CD4-positive, alpha-beta memory T cell (primary cell): ENCODE results near the gene ICOS. TPM values are rescaled to one million over a fixed set of nuclear protein-coding genes. Genes with fewer than 3 reads are reported as not detected.

Experiments used
- CTCF ChIA-PET: fragments of 350-600 bp; sonication (Branson Sonifier 250); formaldehyde crosslinking; loops from one replicate; lab custom pipeline; 2021; ENCODE audit warnings: inconsistent platforms; ENCODE audit not compliant: partially characterized antibody; lab: Charles Lee
- POLR2A ChIA-PET: fragments of 350-600 bp; sonication (Branson Sonifier 250); formaldehyde crosslinking; loops from one replicate; lab custom pipeline; 2021; ENCODE audit not compliant: partially characterized antibody; lab: Charles Lee
- DNase-seq, 5 donors: peaks; one replicate each; pipeline versions ENCODE4 v3.0.0 to v3.0.0-alpha.2; 2020 to 2022; ENCODE audit warnings: mixed read lengths in 1 of 5
- H3K27ac ChIP-seq: one replicate; pipeline ENCODE4 v1.7.0; 2013; ENCODE audit warnings: low read depth, low read length
- H3K27me3 ChIP-seq: 2 replicates; pipeline ENCODE4 v1.7.0; 2013; ENCODE audit warnings: mild to moderate bottlenecking, low read length, moderate library complexity; ENCODE audit not compliant: insufficient read depth
- H3K36me3 ChIP-seq: 2 replicates; pipeline ENCODE4 v1.7.0; 2013; ENCODE audit warnings: mild to moderate bottlenecking, low read length, moderate library complexity; ENCODE audit not compliant: insufficient read depth
- H3K4me1 ChIP-seq: 2 replicates; pipeline ENCODE4 v1.7.0; 2013; ENCODE audit warnings: mild to moderate bottlenecking, low read length, moderate library complexity; ENCODE audit not compliant: insufficient read depth
- H3K4me3 ChIP-seq, 2 donors: one replicate each; pipeline ENCODE4 v1.7.0; 2013; ENCODE audit warnings: low read length in 2 of 2, mild to moderate bottlenecking in 1 of 2
- H3K9me3 ChIP-seq, 2 donors: one replicate each; pipeline ENCODE4 v1.7.0; 2013; ENCODE audit warnings: low read length in 2 of 2, control low read depth in 1 of 2; ENCODE audit not compliant: control insufficient read depth in 1 of 2
- H3K27ac Mint-ChIP-seq, 7 donors: one replicate each; pipeline ENCODE4 v1.8.0; 2020 to 2021; ENCODE audit warnings: mixed read lengths in 7 of 7, mild to moderate bottlenecking in 6 of 7, inconsistent platforms in 3 of 7, moderate library complexity in 3 of 7
- H3K27me3 Mint-ChIP-seq, 2 donors: one replicate each; pipeline ENCODE4 v1.8.0; 2020 to 2021; ENCODE audit warnings: mixed read lengths in 2 of 2
- H3K36me3 Mint-ChIP-seq, 2 donors: one replicate each; pipeline ENCODE4 v1.8.0; 2020 to 2021; ENCODE audit warnings: mixed read lengths in 2 of 2, inconsistent platforms in 1 of 2, mild to moderate bottlenecking in 1 of 2
- H3K4me1 Mint-ChIP-seq, 4 donors: one replicate each; pipeline ENCODE4 v1.8.0; 2020 to 2021; ENCODE audit warnings: mixed read lengths in 4 of 4, mild to moderate bottlenecking in 1 of 4
- H3K4me3 Mint-ChIP-seq, 8 donors: one replicate each; pipeline ENCODE4 v1.8.0; 2020 to 2021; ENCODE audit warnings: mixed read lengths in 8 of 8, mild to moderate bottlenecking in 7 of 8, moderate library complexity in 6 of 8, inconsistent platforms in 3 of 8
- H3K9me3 Mint-ChIP-seq, 8 donors: one replicate each; pipeline ENCODE4 v1.8.0; 2020 to 2021; ENCODE audit warnings: mixed read lengths in 8 of 8, mild to moderate bottlenecking in 5 of 8, inconsistent platforms in 3 of 8, moderate library complexity in 1 of 8
- intact Hi-C: fragments of 100-400 bp; cut with micrococcal nuclease; formaldehyde crosslinking; loops from one replicate; pipeline ENCODE4 v1.15.1; 2023
- polyA plus RNA-seq, 2 donors: library from polyadenylated mRNA; unstranded; fragments of 300-500 nt; fragmentation: Illumina TruSeq; gene quantifications; one replicate each; pipeline ENCODE4 v1.2.3, GENCODE V29; 2021
- total RNA-seq, 2 experiments: library from RNA; stranded (reverse); gene quantifications; one replicate each; pipeline ENCODE4 v1.2.3, GENCODE V29; 2021

Gene ICOS
- total and polyA plus RNA-seq, 4 experiments from 2014 or later, result 28.1 to 53.2 (median 41.0) TPM

DNA sequence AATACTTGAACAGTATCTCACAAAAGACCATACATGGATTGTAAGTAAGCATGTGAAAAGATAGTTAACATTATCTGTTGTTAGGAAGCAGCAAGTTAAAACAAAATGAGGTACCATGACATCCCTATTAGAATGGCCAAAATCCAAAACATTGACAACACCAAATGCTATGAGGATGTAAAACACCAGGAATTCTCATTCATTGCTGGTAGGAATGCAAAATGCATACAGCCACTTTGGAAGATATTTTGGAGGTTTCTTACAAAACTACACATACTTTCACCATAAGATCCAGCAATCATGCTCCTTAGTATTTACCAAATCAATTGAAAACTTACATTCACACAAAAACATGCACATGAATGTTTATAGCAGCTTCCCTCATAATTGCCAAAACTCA lies 30.9 kb upstream of the ICOS start:
- no peaks in the 10 kb centered on the region for H3K36me3 ChIP-seq
- CTCF ChIA-PET, result interaction anchor here (1.2 to 1.3 kb wide), 3 partner anchors 36 to 90 kb away, joined by 3 to 7 read pairs (median 4); no protein-coding TSS in a partner anchor
- peaks cover 18% of the 10 kb centered on the region for H3K4me1 ChIP-seq
- H3K4me1 Mint-ChIP-seq, result peaks cover 6 to 21% (median 12%) of the 10 kb centered on the region in 4 donors
- H3K4me3 Mint-ChIP-seq, result no peak overlapping the region
- no peak overlapping the region for H3K27ac Mint-ChIP-seq
- H3K27ac ChIP-seq, result no peak overlapping the region
- peaks cover 0 to 6% of the 10 kb centered on the region in 2 donors for H3K9me3 ChIP-seq
- POLR2A ChIA-PET, result interaction anchor here (0.9 kb wide), 1 partner anchor 26 kb away, joined by 3 read pairs; no protein-coding TSS in a partner anchor
- H3K9me3 Mint-ChIP-seq, result peaks cover 0 to 24% (median 18%) of the 10 kb centered on the region in 8 donors
- no peak for DNase-seq
- no peaks in the 10 kb centered on the region for H3K27me3 Mint-ChIP-seq
- peaks cover 7 to 12% of the 10 kb centered on the region in 2 donors for H3K36me3 Mint-ChIP-seq
- intact Hi-C loops, result loop anchor here (5.0 to 10.0 kb wide), 2 partner anchors 678 to 1071 kb away; no protein-coding TSS in a partner anchor
- H3K4me3 ChIP-seq, result no peak overlapping the region
- H3K27me3 ChIP-seq, result no peaks in the 10 kb centered on the region

- Histone ChIP-seq H3K4me3 (no peak overlapping the region), H3K27me3 (no peaks in the 10 kb centered on the region), H3K9me3 (no peaks in the 10 kb centered on the region), H3K36me3 (no peaks in the 10 kb centered on the region), H3K27ac (no peak overlapping the region), H3K4me1 (peaks cover 18% of the 10 kb centered on the region)
- H3K4me3 Mint-ChIP-seq, result no peak overlapping the region
- no peaks in the 10 kb centered on the region for H3K27me3 Mint-ChIP-seq
- H3K27ac Mint-ChIP-seq, result no peak overlapping the region
- ChIA-PET POLR2A (interaction anchor here (1.6 kb wide), 1 partner anchor 34 kb away, joined by 8 read pairs; no protein-coding TSS in a partner anchor), CTCF (interaction anchor here (2.3 to 4.4 kb wide), 5 partner anchors 10 to 424 kb away, joined by 8 to 72 read pairs (median 19); no protein-coding TSS in a partner anchor)
- peaks cover 6 to 18% (median 12%) of the 10 kb centered on the region in 4 donors for H3K4me1 Mint-ChIP-seq
- no peaks in the 10 kb centered on the region for H3K36me3 Mint-ChIP-seq
- H3K9me3 Mint-ChIP-seq, result peaks cover 0 to 5% (median under 1%) of the 10 kb centered on the region in 8 donors
- intact Hi-C loops, result loop anchor here (5.0 to 10.0 kb wide), 2 partner anchors 681 to 1073 kb away; no protein-coding TSS in a partner anchor
- DNase-seq, result no peak
Measured at GRCh38 chr2:203908066-203908796, 28.3 kb upstream of the ICOS start.

- ChIA-PET POLR2A (interaction anchor here (0.9 to 1.9 kb wide), 13 partner anchors 25 to 425 kb away, joined by 3 to 12 read pairs (median 6); partner anchors contain the start of gene CTLA4), CTCF (interaction anchor here (0.8 to 4.4 kb wide), 19 partner anchors 8 to 624 kb away, joined by 3 to 72 read pairs (median 6); partner anchors contain the start of gene CTLA4)
- Mint-ChIP-seq H3K27me3 (no peaks in the 10 kb centered on the region), H3K4me3 (peak overlapping the region in 1 of 8 donors; percentile 80), H3K27ac (no peak overlapping the region), H3K9me3 (peaks cover 0 to 3% (median 0%) of the 10 kb centered on the region in 8 donors), H3K36me3 (no peaks in the 10 kb centered on the region), H3K4me1 (peaks cover 6 to 19% (median 12%) of the 10 kb centered on the region in 4 donors)
- Histone ChIP-seq H3K27ac (no peak overlapping the region), H3K36me3 (no peaks in the 10 kb centered on the region), H3K27me3 (no peaks in the 10 kb centered on the region), H3K4me3 (no peak overlapping the region), H3K4me1 (peaks cover 18% of the 10 kb centered on the region), H3K9me3 (no peaks in the 10 kb centered on the region)
- intact Hi-C loops, result loop anchor here (1.0 to 10.0 kb wide), 6 partner anchors 50 to 1074 kb away; no protein-coding TSS in a partner anchor
- no peak for DNase-seq
Measured at GRCh38 chr2:203908797-203909185, 27.8 kb upstream of the ICOS start.

DNA sequence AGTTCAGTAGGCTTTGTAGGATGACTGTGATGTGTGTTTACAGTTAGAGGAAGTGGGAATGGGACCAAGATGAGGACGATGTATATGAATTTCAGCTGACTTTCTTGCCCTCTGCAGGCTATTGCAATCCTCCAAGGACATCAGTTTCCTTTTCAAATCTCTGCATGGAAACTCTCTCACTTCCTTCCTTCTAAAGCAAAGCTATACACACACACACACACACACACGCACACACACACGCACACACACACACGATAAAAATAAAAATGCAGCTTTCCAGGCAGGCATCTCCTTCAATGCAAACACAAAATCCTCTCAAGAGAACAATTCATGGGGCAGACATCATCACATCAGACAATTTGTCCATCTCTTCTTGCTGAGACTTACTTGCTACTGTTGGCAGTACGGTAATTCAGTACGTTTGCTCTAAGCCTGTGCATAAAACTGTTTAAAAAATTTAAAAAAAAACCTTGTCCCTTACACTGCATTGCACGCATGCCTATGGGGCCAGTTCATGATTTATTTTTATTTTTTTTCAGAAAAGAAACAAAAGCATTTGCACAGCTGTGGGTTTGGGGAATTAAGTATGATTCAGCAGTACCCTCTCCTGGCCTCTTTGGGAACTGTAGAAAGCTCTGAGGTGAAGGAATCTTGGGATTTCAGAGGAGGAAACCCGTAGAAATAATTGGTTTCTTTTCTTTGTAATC lies 27.1 kb upstream of the ICOS start:
- Mint-ChIP-seq H3K9me3 (peaks cover 0 to 3% (median 0%) of the 10 kb centered on the region in 8 donors), H3K27ac (peak overlapping the region in 3 of 7 donors; percentile 49 to 93 (median 68)), H3K27me3 (no peaks in the 10 kb centered on the region), H3K4me3 (peak overlapping the region; percentile 9 to 80 (median 69)), H3K4me1 (peaks cover 6 to 25% (median 15%) of the 10 kb centered on the region in 4 donors), H3K36me3 (no peaks in the 10 kb centered on the region)
- no peak overlapping the region for H3K27ac ChIP-seq
- no peaks in the 10 kb centered on the region for H3K9me3 ChIP-seq
- H3K4me3 ChIP-seq, result no peak overlapping the region
- H3K4me1 ChIP-seq, result peaks cover 18% of the 10 kb centered on the region
- ChIA-PET POLR2A (interaction anchor here (0.5 to 1.9 kb wide), 22 partner anchors 25 to 430 kb away, joined by 3 to 12 read pairs (median 4); partner anchors contain the start of gene CTLA4), CTCF (interaction anchor here (0.8 to 4.4 kb wide), 33 partner anchors 9 to 625 kb away, joined by 3 to 72 read pairs (median 5); partner anchors contain the start of genes CD28 and CTLA4)
- no peaks in the 10 kb centered on the region for H3K36me3 ChIP-seq
- intact Hi-C loops, result loop anchor here (1.0 to 10.0 kb wide), 6 partner anchors 51 to 1075 kb away; no protein-coding TSS in a partner anchor
- peak in 4 of 5 donors; percentile 42 to 51 (median 48) for DNase-seq
- no peaks in the 10 kb centered on the region for H3K27me3 ChIP-seq

DNA sequence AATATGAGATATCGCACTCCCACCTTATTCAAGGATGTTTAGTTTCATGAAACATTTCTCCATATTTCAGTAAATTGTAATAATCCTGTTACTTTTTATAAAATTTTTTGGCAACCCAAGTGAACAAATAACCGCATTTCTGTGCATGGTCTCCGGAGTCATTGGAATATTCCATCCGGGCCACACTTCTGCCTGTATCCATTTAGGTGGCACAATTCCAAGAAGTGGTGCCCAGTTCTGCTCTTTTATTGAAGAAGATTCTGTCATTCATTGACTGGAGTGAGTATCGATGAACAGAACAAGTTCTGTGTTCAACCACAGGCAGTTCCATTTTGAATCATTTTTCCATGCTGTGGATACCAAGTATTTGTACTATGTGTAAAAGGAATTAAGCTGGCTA lies 26.6 kb upstream of the ICOS start:
- Mint-ChIP-seq H3K4me1 (peaks cover 10 to 29% (median 20%) of the 10 kb centered on the region in 4 donors), H3K4me3 (peak overlapping the region in 5 of 8 donors; percentile 9 to 80 (median 24)), H3K36me3 (no peaks in the 10 kb centered on the region), H3K27me3 (no peaks in the 10 kb centered on the region), H3K27ac (no peak overlapping the region), H3K9me3 (peaks cover 0 to 3% (median 0%) of the 10 kb centered on the region in 8 donors)
- no peak for DNase-seq
- intact Hi-C loops, result loop anchor here (1.0 to 10.0 kb wide), 6 partner anchors 52 to 1075 kb away; no protein-coding TSS in a partner anchor
- ChIA-PET POLR2A (interaction anchor here (0.5 to 1.9 kb wide), 21 partner anchors 30 to 430 kb away, joined by 3 to 12 read pairs (median 4); partner anchors contain the start of gene CTLA4), CTCF (interaction anchor here (0.8 to 4.4 kb wide), 31 partner anchors 9 to 453 kb away, joined by 3 to 72 read pairs (median 5); partner anchors contain the start of genes CD28 and CTLA4)
- Histone ChIP-seq H3K4me1 (peaks cover 22% of the 10 kb centered on the region), H3K27ac (no peak overlapping the region), H3K9me3 (no peaks in the 10 kb centered on the region), H3K36me3 (no peaks in the 10 kb centered on the region), H3K4me3 (no peak overlapping the region), H3K27me3 (no peaks in the 10 kb centered on the region)

- peaks cover 13 to 38% (median 21%) of the 10 kb centered on the region in 4 donors for H3K4me1 Mint-ChIP-seq
- ChIA-PET CTCF (interaction anchor here (0.8 to 1.5 kb wide), 6 partner anchors 14 to 429 kb away, joined by 3 to 4 read pairs (median 3); no protein-coding TSS in a partner anchor), POLR2A (interaction anchor here (0.9 to 1.0 kb wide), 3 partner anchors 27 to 231 kb away, joined by 3 to 5 read pairs (median 3); no protein-coding TSS in a partner anchor)
- no peak overlapping the region for H3K27ac ChIP-seq
- peaks cover 23% of the 10 kb centered on the region for H3K4me1 ChIP-seq
- H3K9me3 ChIP-seq, result no peaks in the 10 kb centered on the region
- H3K4me3 ChIP-seq, result no peak overlapping the region
- no peaks in the 10 kb centered on the region for H3K27me3 ChIP-seq
- H3K27me3 Mint-ChIP-seq, result no peaks in the 10 kb centered on the region
- H3K27ac Mint-ChIP-seq, result peak overlapping the region in 4 of 7 donors; percentile 13 to 55 (median 35)
- DNase-seq, result no peak
- H3K9me3 Mint-ChIP-seq, result peaks cover 0 to 3% (median 0%) of the 10 kb centered on the region in 8 donors
- H3K36me3 Mint-ChIP-seq, result no peaks in the 10 kb centered on the region
- intact Hi-C loops, result no loop called here
- H3K4me3 Mint-ChIP-seq, result peak overlapping the region; percentile 8 to 83 (median 66)
- no peaks in the 10 kb centered on the region for H3K36me3 ChIP-seq
Measured at GRCh38 chr2:203913947-203914346, 22.6 kb upstream of the ICOS start.
